A172 (cell line): Measurements from ENCODE around the gene MBLAC1. TPM values are rescaled to one million over a fixed set of nuclear protein-coding genes. Genes with fewer than 3 reads are reported as not detected.

ENCODE experiments used
- DNase-seq: peaks from one replicate; pipeline ENCODE4 v3.0.0-alpha.2; 2015; ENCODE audit warnings: low spot score
- total RNA-seq: library from RNA; depleted of rRNA; stranded (reverse); fragments of >200 nt; shearing (Covaris generic); gene quantifications from 2 replicates; pipeline ENCODE4 v1.2.3, GENCODE V29; 2014

Gene MBLAC1
- total RNA-seq, 1 experiment from 2014 or later: 1.4 TPM

- DNase-seq: no peak
Observed at GRCh38 chr7:100153708-100154535, 27.2 kb downstream of the MBLAC1 start.

- DNase-seq: no peak
Observed at GRCh38 chr7:100154651-100155491, 28.1 kb downstream of the MBLAC1 start.

GRCh38 chr7:100155553-100156317, 29.0 kb downstream of the MBLAC1 start:
- DNase-seq: no peak

GRCh38 chr7:100156331-100157068, 29.7 kb downstream of the MBLAC1 start:
- no peak for DNase-seq

- DNase-seq: no peak
Observed at GRCh38 chr7:100157069-100157333, 30.2 kb downstream of the MBLAC1 start.

GRCh38 chr7:100157334-100158228, 30.8 kb downstream of the MBLAC1 start:
- DNase-seq: peak; percentile 50

- peak; percentile 86 for DNase-seq
Observed at GRCh38 chr7:100158229-100159098, 31.7 kb downstream of the MBLAC1 start, which contains the start of gene TRAPPC14. TSS of gene TRAPPC14 (minus strand) at chr7:100158723. CDS start at chr7:100158499, 224 bp downstream.

GRCh38 chr7:100159099-100159623, 32.4 kb downstream of the MBLAC1 start:
- no peak for DNase-seq

- DNase-seq: no peak
Observed at GRCh38 chr7:100160067-100160466, 33.3 kb downstream of the MBLAC1 start.

GRCh38 chr7:100163006-100163531, 36.3 kb downstream of the MBLAC1 start:
- DNase-seq: peak; percentile 40

GRCh38 chr7:100163871-100164270, 37.1 kb downstream of the MBLAC1 start:
- DNase-seq: no peak

- no peak for DNase-seq
Observed at GRCh38 chr7:100166317-100166940, 39.7 kb downstream of the MBLAC1 start.

GRCh38 chr7:100166970-100167911, 40.5 kb downstream of the MBLAC1 start:
- DNase-seq: no peak

GRCh38 chr7:100167912-100168323, 41.2 kb downstream of the MBLAC1 start:
- no peak for DNase-seq

GRCh38 chr7:100169147-100169850, 42.5 kb downstream of the MBLAC1 start:
- DNase-seq: no peak

- DNase-seq: no peak
Observed at GRCh38 chr7:100170101-100170897, 43.5 kb downstream of the MBLAC1 start.
